Activated B cell treated with CpG ODN at 0.5 μM for 24 hours (primary cell): Measurements from ENCODE around the gene PDE10A. TPM values are rescaled to one million over a fixed set of nuclear protein-coding genes. Genes with fewer than 3 reads are reported as not detected.

Source experiments
- ATAC-seq: fragments of 200-7000 bp; cut with Tn5 transposase; one replicate; pipeline ENCODE4 v1.10.0; 2021; ENCODE audit warnings: low read depth, mild to moderate bottlenecking, moderate library complexity
- CTCF ChIA-PET: fragments of 350-600 bp; sonication (Branson Sonifier 250); formaldehyde crosslinking; loops from one replicate; lab custom pipeline; 2021; ENCODE audit warnings: antibody characterized with exemption; lab: Charles Lee
- POLR2A ChIA-PET: fragments of 350-600 bp; sonication (Branson Sonifier 250); formaldehyde crosslinking; loops from one replicate; lab custom pipeline; 2021; ENCODE audit warnings: antibody characterized with exemption; lab: Charles Lee
- DNase-seq: peaks from one replicate; pipeline ENCODE4 v3.0.0; 2022
- H3K27ac Mint-ChIP-seq: one replicate; pipeline ENCODE4 v1.8.0; 2020; ENCODE audit warnings: mixed read lengths
- H3K27me3 Mint-ChIP-seq: one replicate; pipeline ENCODE4 v1.8.0; 2021; ENCODE audit warnings: mixed read lengths
- H3K36me3 Mint-ChIP-seq: one replicate; pipeline ENCODE4 v1.8.0; 2021; ENCODE audit warnings: low read depth, mixed read lengths
- H3K4me1 Mint-ChIP-seq: one replicate; pipeline ENCODE4 v1.8.0; 2021; ENCODE audit warnings: mixed read lengths
- H3K4me3 Mint-ChIP-seq: one replicate; pipeline ENCODE4 v1.8.0; 2020; ENCODE audit warnings: mild to moderate bottlenecking, mixed read lengths
- H3K9me3 Mint-ChIP-seq: one replicate; pipeline ENCODE4 v1.8.0; 2020; ENCODE audit warnings: mixed read lengths
- intact Hi-C: fragments of 100-400 bp; cut with micrococcal nuclease; formaldehyde crosslinking; loops from one replicate; pipeline ENCODE4 v1.15.1; 2024
- total RNA-seq: library from RNA; stranded (reverse); gene quantifications from 2 replicates; pipeline ENCODE4 v1.2.3, GENCODE V29; 2022
- TF ChIP-seq, protein P1 (sequence below): fragments of 200-600 bp; IDR thresholded peaks from one replicate; pipeline ENCODE4 v1.8.0; 2022; ENCODE audit warnings: antibody characterized with exemption, mild to moderate bottlenecking

PDE10A gene
- total RNA-seq, 1 donor from 2014 or later = not detected

- intact Hi-C loops = no loop called here
- Mint-ChIP-seq H3K4me3 (no peak overlapping the region), H3K36me3 (no peaks in the 10 kb centered on the region), H3K27me3 (no peaks in the 10 kb centered on the region), H3K4me1 (no peaks in the 10 kb centered on the region), H3K9me3 (no peaks in the 10 kb centered on the region), H3K27ac (no peak overlapping the region)
- TF ChIP-seq, protein P1, sequence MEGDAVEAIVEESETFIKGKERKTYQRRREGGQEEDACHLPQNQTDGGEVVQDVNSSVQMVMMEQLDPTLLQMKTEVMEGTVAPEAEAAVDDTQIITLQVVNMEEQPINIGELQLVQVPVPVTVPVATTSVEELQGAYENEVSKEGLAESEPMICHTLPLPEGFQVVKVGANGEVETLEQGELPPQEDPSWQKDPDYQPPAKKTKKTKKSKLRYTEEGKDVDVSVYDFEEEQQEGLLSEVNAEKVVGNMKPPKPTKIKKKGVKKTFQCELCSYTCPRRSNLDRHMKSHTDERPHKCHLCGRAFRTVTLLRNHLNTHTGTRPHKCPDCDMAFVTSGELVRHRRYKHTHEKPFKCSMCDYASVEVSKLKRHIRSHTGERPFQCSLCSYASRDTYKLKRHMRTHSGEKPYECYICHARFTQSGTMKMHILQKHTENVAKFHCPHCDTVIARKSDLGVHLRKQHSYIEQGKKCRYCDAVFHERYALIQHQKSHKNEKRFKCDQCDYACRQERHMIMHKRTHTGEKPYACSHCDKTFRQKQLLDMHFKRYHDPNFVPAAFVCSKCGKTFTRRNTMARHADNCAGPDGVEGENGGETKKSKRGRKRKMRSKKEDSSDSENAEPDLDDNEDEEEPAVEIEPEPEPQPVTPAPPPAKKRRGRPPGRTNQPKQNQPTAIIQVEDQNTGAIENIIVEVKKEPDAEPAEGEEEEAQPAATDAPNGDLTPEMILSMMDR = no peak
- POLR2A ChIA-PET = no interaction called here
- CTCF ChIA-PET = no interaction called here
- ATAC-seq (no peak), DNase-seq (no peak)
Observed at GRCh38 chr6:165678429-165678828, 15.4 kb upstream of the PDE10A start.

DNA sequence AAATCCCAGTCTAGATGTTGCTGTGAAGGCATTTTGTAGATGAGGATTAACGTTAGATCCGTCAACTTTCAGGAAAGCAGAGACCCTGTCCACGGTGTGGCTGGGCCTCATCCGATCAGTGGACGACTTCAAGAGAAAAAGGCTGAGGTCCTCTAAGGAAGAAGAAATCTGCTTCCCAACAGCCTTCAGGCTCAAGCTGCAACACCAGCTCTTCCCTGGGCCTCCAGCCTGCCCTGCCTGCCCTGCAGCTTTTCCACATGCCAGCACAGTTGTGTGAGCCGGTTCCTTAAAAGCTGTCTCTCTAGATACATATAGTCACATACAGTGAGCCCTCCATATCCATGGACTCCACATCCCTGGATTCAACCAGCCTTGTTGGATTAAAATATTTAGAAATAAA lies 14.1 kb upstream of the PDE10A start:
- H3K27ac Mint-ChIP-seq = no peak overlapping the region
- no peaks in the 10 kb centered on the region for H3K27me3 Mint-ChIP-seq
- no peaks in the 10 kb centered on the region for H3K9me3 Mint-ChIP-seq
- no peak for DNase-seq
- TF ChIP-seq, protein P1 = no peak
- intact Hi-C loops = no loop called here
- no peaks in the 10 kb centered on the region for H3K36me3 Mint-ChIP-seq
- no peak overlapping the region for H3K4me3 Mint-ChIP-seq
- ChIA-PET CTCF (no interaction called here), POLR2A (no interaction called here)
- no peaks in the 10 kb centered on the region for H3K4me1 Mint-ChIP-seq
- no peak for ATAC-seq

DNA sequence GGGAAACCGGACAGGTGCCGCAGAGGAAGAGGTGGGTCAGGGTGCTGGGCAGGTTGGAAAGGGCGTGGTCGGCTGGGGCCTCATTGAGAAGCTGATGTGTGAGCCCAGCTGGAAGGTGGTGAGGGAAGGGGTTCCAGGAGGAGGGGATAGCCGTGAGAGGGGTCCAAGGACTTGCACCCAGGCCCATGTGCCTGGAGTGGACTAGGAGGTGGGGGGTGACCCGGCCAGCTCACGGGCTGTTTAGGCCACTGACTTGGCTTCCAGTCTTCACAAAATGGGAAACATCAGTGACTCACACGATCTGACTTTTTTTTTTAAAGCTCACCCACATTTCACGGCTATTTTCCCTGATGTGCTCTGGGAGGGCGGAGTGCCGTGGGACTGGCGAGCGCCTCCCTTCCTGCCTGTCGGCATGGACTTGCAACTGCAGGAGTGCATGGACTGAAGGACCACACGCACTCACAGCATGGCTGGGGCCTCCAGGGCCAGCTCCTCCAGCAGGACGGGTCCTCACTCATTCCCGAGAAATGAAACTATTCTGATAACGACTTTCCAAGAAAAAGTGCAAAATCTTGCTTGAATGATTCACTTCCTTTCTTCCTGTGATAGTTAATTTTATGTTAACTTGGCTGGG lies 13.5 kb upstream of the PDE10A start:
- Mint-ChIP-seq H3K27ac (no peak overlapping the region), H3K27me3 (no peaks in the 10 kb centered on the region), H3K36me3 (no peaks in the 10 kb centered on the region), H3K4me3 (no peak overlapping the region), H3K9me3 (no peaks in the 10 kb centered on the region), H3K4me1 (no peaks in the 10 kb centered on the region)
- CTCF ChIA-PET = no interaction called here
- TF ChIP-seq, protein P1 = no peak
- ATAC-seq (no peak), DNase-seq (no peak)
- POLR2A ChIA-PET = no interaction called here
- intact Hi-C loops = no loop called here

DNA sequence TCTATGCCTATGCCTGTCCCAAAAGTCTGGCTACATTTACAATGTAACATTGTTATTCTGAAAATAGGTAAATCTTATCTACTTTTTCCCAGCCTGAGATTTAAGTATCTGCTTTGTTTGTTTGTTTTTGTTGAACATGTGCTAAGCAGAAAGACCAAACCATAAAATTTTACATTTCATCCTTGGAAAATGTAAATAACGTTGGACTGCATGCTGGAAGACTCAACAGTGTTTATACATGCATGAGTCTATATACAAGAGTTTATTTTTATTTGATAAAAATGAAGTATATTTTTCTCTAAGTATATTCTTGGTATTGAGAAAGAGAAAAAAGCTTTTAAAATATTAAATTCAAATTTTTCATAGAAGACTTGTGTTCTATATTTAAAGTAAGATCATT lies 12.1 kb upstream of the PDE10A start:
- H3K27me3 Mint-ChIP-seq = peaks cover under 1% of the 10 kb centered on the region
- POLR2A ChIA-PET = no interaction called here
- intact Hi-C loops = no loop called here
- TF ChIP-seq, protein P1 = no peak
- H3K4me3 Mint-ChIP-seq = no peak overlapping the region
- no peaks in the 10 kb centered on the region for H3K9me3 Mint-ChIP-seq
- ATAC-seq (no peak), DNase-seq (no peak)
- no peak overlapping the region for H3K27ac Mint-ChIP-seq
- H3K4me1 Mint-ChIP-seq = no peaks in the 10 kb centered on the region
- H3K36me3 Mint-ChIP-seq = no peaks in the 10 kb centered on the region
- CTCF ChIA-PET = no interaction called here

GRCh38 chr6:165674155-165675029 lies 11.4 kb upstream of the PDE10A start:
- H3K4me1 Mint-ChIP-seq = no peaks in the 10 kb centered on the region
- no peak overlapping the region for H3K4me3 Mint-ChIP-seq
- DNase-seq = no peak
- peaks cover 2% of the 10 kb centered on the region for H3K27me3 Mint-ChIP-seq
- POLR2A ChIA-PET = no interaction called here
- no peaks in the 10 kb centered on the region for H3K36me3 Mint-ChIP-seq
- CTCF ChIA-PET = no interaction called here
- TF ChIP-seq, protein P1 = no peak
- no peaks in the 10 kb centered on the region for H3K9me3 Mint-ChIP-seq
- H3K27ac Mint-ChIP-seq = no peak overlapping the region
- ATAC-seq = no peak
- intact Hi-C loops = no loop called here
